Loucy (cell line): Measurements from ENCODE around the gene PREX1.

Experiments
- H2AFZ ChIP-seq: fragments of 200-600 bp; sonication (generic); 2 replicates; pipeline ENCODE4 v1.6.0; 2016; ENCODE audit warnings: antibody characterized with exemption, mild to moderate bottlenecking, low read length, moderate library complexity
- H3F3A ChIP-seq: fragments of 200-600 bp; 2 replicates; pipeline ENCODE4 v1.6.0; 2016; ENCODE audit warnings: antibody characterized with exemption, low read depth, mild to moderate bottlenecking
- H3K27me3 ChIP-seq: fragments of 200-600 bp; sonication (generic); 2 replicates; pipeline ENCODE4 v1.6.1; 2014; ENCODE audit warnings: low read length, mild to moderate bottlenecking; ENCODE audit not compliant: insufficient read depth, poor library complexity, severe bottlenecking
- H3K36me3 ChIP-seq: fragments of 200-600 bp; sonication (generic); 2 replicates; pipeline ENCODE4 v1.6.1; 2016; ENCODE audit warnings: low read length; ENCODE audit not compliant: insufficient read depth
- H3K4me1 ChIP-seq: fragments of 200-600 bp; sonication (generic); 2 replicates; pipeline ENCODE4 v1.5.1; 2014; ENCODE audit warnings: low read length, mild to moderate bottlenecking; ENCODE audit not compliant: insufficient read depth, poor library complexity, severe bottlenecking
- H3K4me2 ChIP-seq: fragments of 200-600 bp; sonication (generic); 2 replicates; pipeline ENCODE4 v1.6.0; 2014; ENCODE audit warnings: antibody characterized with exemption, low read length, low read depth, mild to moderate bottlenecking; ENCODE audit not compliant: poor library complexity, severe bottlenecking
- H3K4me3 ChIP-seq: fragments of 200-600 bp; sonication (generic); 2 replicates; pipeline ENCODE4 v1.5.1; 2014; ENCODE audit warnings: low read length, mild to moderate bottlenecking, mixed read lengths; ENCODE audit not compliant: poor library complexity, severe bottlenecking
- H3K79me2 ChIP-seq: fragments of 200-600 bp; sonication (generic); 2 replicates; pipeline ENCODE4 v1.6.1; 2014; ENCODE audit warnings: low read length; ENCODE audit not compliant: insufficient read depth
- H3K9ac ChIP-seq: fragments of 200-600 bp; sonication (generic); 2 replicates; pipeline ENCODE4 v1.6.0; 2014; ENCODE audit warnings: mild to moderate bottlenecking, low read depth, low read length, moderate library complexity; ENCODE audit not compliant: poor library complexity, severe bottlenecking
- H3K9me2 ChIP-seq: fragments of 200-600 bp; sonication (generic); replicated peaks from 2 replicates; pipeline ENCODE4 v1.6.1; 2016; ENCODE audit warnings: low read depth, low read length, mixed read lengths
- H3K9me3 ChIP-seq: fragments of 200-600 bp; sonication (generic); 2 replicates; pipeline ENCODE4 v1.6.1; 2014; ENCODE audit warnings: mild to moderate bottlenecking, antibody characterized with exemption, low read length, low read depth; ENCODE audit not compliant: insufficient read depth
- H4K20me1 ChIP-seq: fragments of 200-600 bp; sonication (generic); 2 replicates; pipeline ENCODE4 v1.6.0; 2014; ENCODE audit warnings: antibody characterized with exemption, low read length, mild to moderate bottlenecking; ENCODE audit not compliant: insufficient read depth, poor library complexity, severe bottlenecking
- EZH2phosphoT487 ChIP-seq: fragments of 200-600 bp; IDR thresholded peaks from 2 replicates; pipeline ENCODE4 v1.6.1; 2018; ENCODE audit warnings: antibody characterized with exemption, mild to moderate bottlenecking, moderate library complexity, borderline replicate concordance
- TF ChIP-seq, protein P1 (sequence below): fragments of 200-600 bp; sonication (generic); conservative IDR thresholded peaks from 2 replicates; pipeline ENCODE4 v1.5.1; 2014; ENCODE audit warnings: mild to moderate bottlenecking, antibody characterized with exemption, low read length

PREX1 gene

DNA sequence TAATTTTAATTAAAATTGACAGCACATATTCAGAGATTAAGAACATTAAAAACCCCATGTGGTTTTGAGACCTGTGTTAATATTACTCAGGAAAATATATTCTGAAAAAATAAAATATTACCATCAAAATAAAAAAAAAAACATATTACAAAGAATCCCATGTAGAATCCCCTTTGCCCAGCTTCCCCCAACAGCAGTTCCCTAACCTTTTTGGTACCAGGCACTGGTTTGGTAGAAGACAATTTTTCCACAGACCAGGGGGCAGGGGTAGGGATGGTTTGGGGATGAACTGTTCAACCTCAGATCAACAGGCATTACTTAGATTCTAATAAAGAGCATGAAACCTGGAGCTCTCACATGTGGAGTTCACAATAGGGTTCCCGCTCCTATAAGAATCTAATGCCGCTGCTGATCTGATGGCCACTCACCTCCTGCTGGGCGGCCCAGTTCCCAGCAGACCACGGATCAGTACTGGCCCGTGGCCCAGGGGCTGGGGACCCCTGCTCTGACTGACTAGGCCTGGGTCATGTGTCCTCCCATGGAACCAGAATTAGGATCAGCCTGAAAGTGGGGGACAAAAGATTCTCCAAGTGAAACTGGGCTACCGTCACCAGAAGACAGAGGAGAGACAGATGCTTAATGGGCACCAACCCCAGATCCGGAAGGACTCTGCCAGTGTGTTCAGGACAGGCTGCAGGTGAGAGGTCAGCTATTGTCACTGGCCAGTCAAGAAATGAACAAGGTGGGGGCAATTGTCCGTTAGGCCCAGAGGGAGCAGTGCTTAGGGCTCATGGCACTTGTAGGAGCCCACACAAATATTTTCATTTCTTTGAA is 235.5 kb downstream of the PREX1 start:
- no peaks in the 10 kb centered on the region for H3F3A ChIP-seq
- H2AFZ ChIP-seq: no peak overlapping the region
- H3K4me1 ChIP-seq: no peaks in the 10 kb centered on the region
- TF ChIP-seq, protein P1, sequence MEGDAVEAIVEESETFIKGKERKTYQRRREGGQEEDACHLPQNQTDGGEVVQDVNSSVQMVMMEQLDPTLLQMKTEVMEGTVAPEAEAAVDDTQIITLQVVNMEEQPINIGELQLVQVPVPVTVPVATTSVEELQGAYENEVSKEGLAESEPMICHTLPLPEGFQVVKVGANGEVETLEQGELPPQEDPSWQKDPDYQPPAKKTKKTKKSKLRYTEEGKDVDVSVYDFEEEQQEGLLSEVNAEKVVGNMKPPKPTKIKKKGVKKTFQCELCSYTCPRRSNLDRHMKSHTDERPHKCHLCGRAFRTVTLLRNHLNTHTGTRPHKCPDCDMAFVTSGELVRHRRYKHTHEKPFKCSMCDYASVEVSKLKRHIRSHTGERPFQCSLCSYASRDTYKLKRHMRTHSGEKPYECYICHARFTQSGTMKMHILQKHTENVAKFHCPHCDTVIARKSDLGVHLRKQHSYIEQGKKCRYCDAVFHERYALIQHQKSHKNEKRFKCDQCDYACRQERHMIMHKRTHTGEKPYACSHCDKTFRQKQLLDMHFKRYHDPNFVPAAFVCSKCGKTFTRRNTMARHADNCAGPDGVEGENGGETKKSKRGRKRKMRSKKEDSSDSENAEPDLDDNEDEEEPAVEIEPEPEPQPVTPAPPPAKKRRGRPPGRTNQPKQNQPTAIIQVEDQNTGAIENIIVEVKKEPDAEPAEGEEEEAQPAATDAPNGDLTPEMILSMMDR: no peak
- no peak for TF ChIP-seq EZH2phosphoT487
- H3K79me2 ChIP-seq: no peaks in the 10 kb centered on the region
- H3K9me3 ChIP-seq: no peaks in the 10 kb centered on the region
- H3K9me2 ChIP-seq: no peaks in the 10 kb centered on the region
- no peak overlapping the region for H3K4me3 ChIP-seq
- H4K20me1 ChIP-seq: no peaks in the 10 kb centered on the region
- H3K9ac ChIP-seq: no peak overlapping the region
- no peaks in the 10 kb centered on the region for H3K27me3 ChIP-seq
- no peak overlapping the region for H3K4me2 ChIP-seq
- no peaks in the 10 kb centered on the region for H3K36me3 ChIP-seq

- Histone ChIP-seq H2AFZ (no peak overlapping the region), H4K20me1 (no peaks in the 10 kb centered on the region), H3K79me2 (no peaks in the 10 kb centered on the region), H3K9me3 (no peaks in the 10 kb centered on the region), H3K36me3 (no peaks in the 10 kb centered on the region), H3F3A (no peaks in the 10 kb centered on the region), H3K27me3 (no peaks in the 10 kb centered on the region), H3K4me1 (no peaks in the 10 kb centered on the region), H3K9ac (no peak overlapping the region), H3K4me2 (no peak overlapping the region), H3K9me2 (no peaks in the 10 kb centered on the region), H3K4me3 (no peak overlapping the region)
- TF ChIP-seq, protein P1: no peak
- TF ChIP-seq EZH2phosphoT487: no peak
Observed at GRCh38 chr20:48586730-48587129, 241.1 kb downstream of the PREX1 start.

GRCh38 chr20:48585061-48585870 is 242.5 kb downstream of the PREX1 start:
- Histone ChIP-seq H3K9ac (no peak overlapping the region), H3K27me3 (no peaks in the 10 kb centered on the region), H3K4me2 (no peak overlapping the region), H3K79me2 (no peaks in the 10 kb centered on the region), H3K4me1 (no peaks in the 10 kb centered on the region), H3K36me3 (no peaks in the 10 kb centered on the region), H3F3A (no peaks in the 10 kb centered on the region), H2AFZ (no peak overlapping the region), H3K9me2 (no peaks in the 10 kb centered on the region), H4K20me1 (no peaks in the 10 kb centered on the region), H3K4me3 (no peak overlapping the region), H3K9me3 (no peaks in the 10 kb centered on the region)
- TF ChIP-seq EZH2phosphoT487: no peak
- TF ChIP-seq, protein P1: no peak
